CD14-positive monocyte (primary cell): ENCODE data around the gene GATAD2A. TPM values are rescaled to one million over a fixed set of nuclear protein-coding genes. Genes with fewer than 3 reads are reported as not detected.
A peak's percentile ranks its signal among the peaks of the same experiment; 100 is the strongest.

ENCODE experiments used
- DNase-seq, 3 donors: peaks; one replicate each; pipeline ENCODE4 v3.0.0-alpha.2; 2011 to 2022
- H2AFZ ChIP-seq: 2 replicates; pipeline ENCODE4 v1.6.0; 2012; ENCODE audit warnings: mild to moderate bottlenecking, low read depth, low read length, inconsistent platforms; ENCODE audit not compliant: insufficient read depth, poor library complexity, severe bottlenecking
- H3K27ac ChIP-seq, 2 donors: 1 replicate in 1 of 2; 2 replicates in 1 of 2; pipeline ENCODE4 v1.5.1; 2012 to 2013; ENCODE audit warnings: low read length in 2 of 2, control low read depth in 1 of 2, inconsistent platforms in 1 of 2, low read depth in 1 of 2, mild to moderate bottlenecking in 1 of 2
- H3K27me3 ChIP-seq, 2 donors: one replicate each; pipeline versions ENCODE4 v1.6.0 to v1.6.1; 2011 to 2013; ENCODE audit warnings: low read length in 2 of 2; ENCODE audit not compliant: control insufficient read depth in 2 of 2, insufficient read depth in 2 of 2
- H3K36me3 ChIP-seq, 2 donors: replicated peaks in 1 of 2; 1 replicate in 1 of 2; 2 replicates in 1 of 2; pipeline versions ENCODE4 v1.5.1 to v1.6.1; 2012 to 2013; ENCODE audit warnings: low read length in 2 of 2, control low read depth in 1 of 2, inconsistent platforms in 1 of 2, mild to moderate bottlenecking in 1 of 2; ENCODE audit not compliant: insufficient read depth in 2 of 2, control insufficient read depth in 1 of 2
- H3K4me1 ChIP-seq, 2 donors: 1 replicate in 1 of 2; 2 replicates in 1 of 2; pipeline versions ENCODE4 v1.5.1 to v1.6.1; 2012 to 2013; ENCODE audit warnings: low read length in 2 of 2, control low read depth in 1 of 2, inconsistent platforms in 1 of 2, mild to moderate bottlenecking in 1 of 2, moderate library complexity in 1 of 2; ENCODE audit not compliant: insufficient read depth in 2 of 2, control insufficient read depth in 1 of 2
- H3K4me2 ChIP-seq: replicated peaks from 2 replicates; pipeline ENCODE3; 2012; ENCODE audit warnings: low read length, moderate library complexity, mild to moderate bottlenecking; ENCODE audit not compliant: poor library complexity, severe bottlenecking; ENCODE audit errors: extremely low read depth
- H3K4me3 ChIP-seq, 3 experiments: fragments of 200-600 bp in 1 of 3; sonication (generic) in 1 of 3; replicated peaks in 1 of 3; 1 replicate in 2 of 3; 2 replicates in 1 of 3; pipeline ENCODE4 v1.5.1; 2011 to 2013; ENCODE audit warnings: low read length in 3 of 3, mild to moderate bottlenecking in 3 of 3, control low read depth in 2 of 3, low read depth in 2 of 3, inconsistent platforms in 1 of 3, moderate library complexity in 1 of 3
- H3K79me2 ChIP-seq: 2 replicates; pipeline ENCODE4 v1.6.0; 2012; ENCODE audit warnings: mild to moderate bottlenecking, control low read depth, inconsistent platforms, low read length, moderate library complexity; ENCODE audit not compliant: insufficient read depth
- H3K9ac ChIP-seq: 2 replicates; pipeline ENCODE4 v1.6.0; 2017; ENCODE audit warnings: low read length, mild to moderate bottlenecking; ENCODE audit not compliant: insufficient read depth, poor library complexity, severe bottlenecking
- H3K9me3 ChIP-seq, 2 donors: replicated peaks in 1 of 2; 1 replicate in 1 of 2; 2 replicates in 1 of 2; pipeline versions ENCODE4 v1.5.1 to v1.6.1; 2012 to 2013; ENCODE audit warnings: low read length in 2 of 2, control low read depth in 1 of 2; ENCODE audit not compliant: control insufficient read depth in 1 of 2, insufficient read depth in 1 of 2
- H4K20me1 ChIP-seq: 2 replicates; pipeline ENCODE4 v1.6.0; 2012; ENCODE audit warnings: mild to moderate bottlenecking, low read length, control low read depth, moderate library complexity; ENCODE audit not compliant: insufficient read depth
- H3K27ac Mint-ChIP-seq, 7 donors: one replicate each; pipeline ENCODE4 v1.8.0; 2020; ENCODE audit warnings: mild to moderate bottlenecking in 7 of 7, mixed read lengths in 7 of 7, moderate library complexity in 6 of 7, inconsistent platforms in 2 of 7
- H3K27me3 Mint-ChIP-seq, 3 donors: one replicate each; pipeline ENCODE4 v1.8.0; 2021 to 2022; ENCODE audit warnings: low read depth in 3 of 3, mild to moderate bottlenecking in 3 of 3, mixed read lengths in 3 of 3, moderate library complexity in 3 of 3, inconsistent platforms in 1 of 3
- H3K36me3 Mint-ChIP-seq, 2 donors: one replicate each; pipeline ENCODE4 v1.8.0; 2020; ENCODE audit warnings: mixed read lengths in 2 of 2, inconsistent platforms in 1 of 2, mild to moderate bottlenecking in 1 of 2
- H3K4me1 Mint-ChIP-seq: one replicate; pipeline ENCODE4 v1.8.0; 2020; ENCODE audit warnings: mild to moderate bottlenecking, mixed read lengths
- H3K4me3 Mint-ChIP-seq, 2 donors: one replicate each; pipeline ENCODE4 v1.8.0; 2020; ENCODE audit warnings: mild to moderate bottlenecking in 2 of 2, mixed read lengths in 2 of 2, moderate library complexity in 1 of 2
- H3K9me3 Mint-ChIP-seq, 7 donors: one replicate each; pipeline ENCODE4 v1.8.0; 2020 to 2022; ENCODE audit warnings: mixed read lengths in 7 of 7, mild to moderate bottlenecking in 6 of 7, moderate library complexity in 6 of 7, inconsistent platforms in 2 of 7
- CTCF ChIP-seq: fragments of 200-600 bp; IDR thresholded peaks from one replicate; pipeline ENCODE4 v1.8.0; 2022; ENCODE audit warnings: antibody characterized with exemption, mild to moderate bottlenecking
- WGBS: methylation state at CpG from one replicate; pipeline ENCODE4 v1.1.5; 2013; ENCODE audit warnings: missing lambda C conversion rate; ENCODE audit not compliant: insufficient coverage; 5-methylcytosine and 5-hydroxymethylcytosine counted together
- intact Hi-C, 2 donors: fragments of 100-400 bp; cut with micrococcal nuclease; formaldehyde crosslinking; loops; one replicate each; pipeline versions ENCODE4 v1.15.0 to v1.15.1; 2023
- polyA plus RNA-seq, 3 donors: library from polyadenylated mRNA; depleted of rRNA in 1 of 3; unstranded in 2 of 3; stranded (reverse) in 1 of 3; fragments of 300-500 nt in 2 of 3; fragments of >200 nt in 1 of 3; fragmentation: Illumina TruSeq in 2 of 3; gene quantifications; 1 replicate in 2 of 3; 2 replicates in 1 of 3; pipeline ENCODE4 v1.2.3, GENCODE V29; 2012 to 2021

GATAD2A gene
- polyA plus RNA-seq, 3 donors: 8.0 to 35.9 (median 8.7) TPM

DNA sequence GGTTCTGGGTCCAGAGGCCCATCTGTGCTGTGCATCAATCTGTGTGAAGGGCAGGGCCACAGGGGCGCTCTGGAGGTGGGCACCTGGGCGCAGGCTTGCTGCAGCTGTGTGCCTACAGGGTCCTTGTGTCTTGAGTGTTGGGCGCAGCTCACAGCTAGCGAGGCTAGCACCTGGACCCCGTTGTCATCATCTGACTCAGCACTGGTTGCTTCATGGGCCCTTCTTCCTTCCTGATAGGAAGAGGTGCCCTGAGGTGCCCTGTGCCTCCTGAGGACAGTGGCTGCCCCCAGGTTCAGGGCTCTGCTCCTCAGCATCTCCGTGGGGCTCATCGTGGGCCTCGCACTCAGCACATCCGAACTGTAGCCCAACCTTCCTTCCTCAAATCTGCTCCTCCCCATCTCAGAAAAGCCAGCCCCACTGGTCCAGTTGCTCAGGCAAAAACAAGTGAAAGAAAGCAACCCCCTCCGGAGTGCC, 54.8 kb downstream of the GATAD2A start:
- Mint-ChIP-seq H3K27me3 (no peaks in the 10 kb centered on the region), H3K36me3 (peaks cover 32 to 45% of the 10 kb centered on the region in 2 donors), H3K9me3 (peaks cover 0 to 3% (median 2%) of the 10 kb centered on the region in 7 donors), H3K27ac (peak overlapping the region; percentile 97 to 99 (median 98)), H3K4me3 (peak overlapping the region; percentile 65 to 84), H3K4me1 (peaks cover 82% of the 10 kb centered on the region)
- Histone ChIP-seq H3K27ac (peak overlapping the region; percentile 94 to 98), H2AFZ (peak overlapping the region; percentile 35), H4K20me1 (peaks cover 9% of the 10 kb centered on the region), H3K36me3 (peaks cover 6 to 22% of the 10 kb centered on the region in 2 donors), H3K27me3 (no peaks in the 10 kb centered on the region), H3K79me2 (peaks cover 84% of the 10 kb centered on the region), H3K9me3 (peaks cover 0 to under 1% of the 10 kb centered on the region in 2 donors), H3K4me3 (peak overlapping the region in 1 of 3 experiments; percentile 55), H3K4me2 (peak overlapping the region; percentile 58), H3K4me1 (peaks cover 72 to 73% of the 10 kb centered on the region in 2 donors), H3K9ac (peak overlapping the region; percentile 79)
- 25% methylated on average over 10 of the region's 10 CpGs for WGBS
- intact Hi-C loops: no loop called here
- peak; percentile 62 to 76 (median 75) for DNase-seq
- TF ChIP-seq CTCF: no peak

DNA sequence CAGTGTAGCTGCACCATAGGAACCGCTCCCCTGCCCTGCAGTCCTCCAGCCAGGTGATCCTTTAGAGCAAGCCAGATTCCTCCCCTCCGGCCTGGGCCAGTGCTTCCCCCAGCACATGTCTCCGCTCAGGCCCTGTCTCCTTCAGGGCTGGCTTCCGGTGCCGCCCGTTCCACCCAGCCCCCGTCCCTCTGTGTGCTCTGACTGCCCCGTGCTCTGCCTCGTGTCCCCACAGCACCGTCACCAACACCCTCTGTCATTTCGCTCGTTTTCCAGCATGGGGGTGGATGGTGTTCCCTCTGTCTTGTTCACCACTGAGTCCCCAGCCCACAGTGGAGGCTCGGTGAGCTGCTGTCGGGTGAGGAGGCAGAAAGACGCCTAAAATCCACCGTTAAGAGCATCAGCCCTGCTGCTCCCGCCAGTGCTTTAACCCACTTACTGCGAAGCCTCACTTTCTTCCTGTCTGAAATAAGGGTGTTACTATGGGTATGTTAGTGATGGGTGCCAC, 55.3 kb downstream of the GATAD2A start:
- Mint-ChIP-seq H3K27me3 (no peaks in the 10 kb centered on the region), H3K36me3 (peaks cover 38 to 50% of the 10 kb centered on the region in 2 donors), H3K4me3 (peak overlapping the region; percentile 65 to 84), H3K4me1 (peaks cover 82% of the 10 kb centered on the region), H3K9me3 (peaks cover 3 to 6% (median 5%) of the 10 kb centered on the region in 7 donors), H3K27ac (peak overlapping the region; percentile 97 to 99 (median 98))
- peak overlapping the region in 1 of 3 experiments; percentile 55 for H3K4me3 ChIP-seq
- 24% methylated on average over 9 of the region's 18 CpGs for WGBS
- intact Hi-C loops: no loop called here
- H2AFZ ChIP-seq: peak overlapping the region; percentile 35
- H3K9me3 ChIP-seq: peaks cover 0 to 6% of the 10 kb centered on the region in 2 donors
- H3K27me3 ChIP-seq: no peaks in the 10 kb centered on the region
- peaks cover 84% of the 10 kb centered on the region for H3K79me2 ChIP-seq
- peak overlapping the region; percentile 58 for H3K4me2 ChIP-seq
- H3K9ac ChIP-seq: peak overlapping the region; percentile 79
- peaks cover 9% of the 10 kb centered on the region for H4K20me1 ChIP-seq
- peaks cover 11 to 28% of the 10 kb centered on the region in 2 donors for H3K36me3 ChIP-seq
- no peak for TF ChIP-seq CTCF
- H3K27ac ChIP-seq: peak overlapping the region; percentile 94 to 98
- peaks cover 72 to 73% of the 10 kb centered on the region in 2 donors for H3K4me1 ChIP-seq
- peak; percentile 66 to 81 (median 78) for DNase-seq
